G401.6 (cell line): ENCODE data around the gene TADA3.

Source experiments
- FAIRE-seq: peaks from 2 replicates; lab custom pipeline; 2012; peaks lifted over from hg19 to GRCh38; lab: Jason Lieb, UNC

TADA3 gene

DNA sequence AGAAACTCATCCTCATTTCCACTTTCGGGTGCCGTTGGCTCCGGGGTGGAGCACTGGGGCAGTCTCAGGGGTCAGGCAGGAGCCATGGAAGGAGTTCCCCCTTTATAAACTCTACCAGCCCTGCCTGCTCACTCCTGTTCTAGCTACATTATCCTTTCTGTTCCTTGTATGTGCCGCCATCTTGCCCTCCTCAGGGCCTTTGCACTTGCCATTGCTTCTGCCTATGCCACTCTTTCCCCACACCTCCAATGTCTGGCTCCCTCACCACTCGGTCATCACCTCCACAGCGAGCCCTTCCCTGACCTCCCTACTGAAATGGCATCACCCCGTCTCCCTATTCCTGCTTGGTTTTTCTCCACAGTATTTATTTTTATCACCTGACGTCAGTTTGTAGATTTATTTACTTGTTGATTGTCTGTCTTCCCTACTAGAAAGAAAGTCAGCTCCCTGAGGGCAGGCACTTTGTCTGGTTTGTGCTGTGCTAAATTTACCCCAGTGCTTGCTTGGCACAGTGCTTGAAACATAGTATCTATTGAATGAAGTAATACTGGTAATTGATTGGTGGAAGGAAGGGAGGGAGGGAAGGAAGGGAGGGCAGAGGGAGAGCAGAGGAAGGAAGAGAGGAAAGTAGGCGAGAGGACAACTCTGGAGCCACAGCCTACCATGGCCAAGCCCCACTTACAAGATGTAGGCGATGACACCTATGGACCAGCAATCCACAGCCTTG is 31.3 kb downstream of the TADA3 start:
- FAIRE-seq = no peak

DNA sequence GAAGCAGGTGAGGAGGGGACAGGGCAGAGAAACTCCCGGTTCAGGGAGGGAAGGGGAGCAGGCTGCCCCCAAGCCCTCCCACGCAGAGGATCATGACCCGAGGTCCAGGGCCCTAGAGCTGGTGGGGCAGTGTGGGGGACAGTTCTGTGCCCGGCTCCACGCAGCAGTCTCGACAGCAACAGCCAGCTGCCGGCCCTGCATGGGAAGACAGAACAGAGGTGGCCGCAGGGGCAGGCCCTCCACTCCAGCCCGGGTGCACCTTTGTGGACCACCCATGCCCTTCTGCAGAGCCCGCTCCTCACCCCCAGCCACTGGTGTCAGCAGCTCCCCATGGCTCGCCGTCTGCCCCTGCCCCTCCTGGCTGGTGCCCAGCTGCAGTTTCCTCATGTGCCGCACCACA is 34.8 kb downstream of the TADA3 start:
- no peak for FAIRE-seq

DNA sequence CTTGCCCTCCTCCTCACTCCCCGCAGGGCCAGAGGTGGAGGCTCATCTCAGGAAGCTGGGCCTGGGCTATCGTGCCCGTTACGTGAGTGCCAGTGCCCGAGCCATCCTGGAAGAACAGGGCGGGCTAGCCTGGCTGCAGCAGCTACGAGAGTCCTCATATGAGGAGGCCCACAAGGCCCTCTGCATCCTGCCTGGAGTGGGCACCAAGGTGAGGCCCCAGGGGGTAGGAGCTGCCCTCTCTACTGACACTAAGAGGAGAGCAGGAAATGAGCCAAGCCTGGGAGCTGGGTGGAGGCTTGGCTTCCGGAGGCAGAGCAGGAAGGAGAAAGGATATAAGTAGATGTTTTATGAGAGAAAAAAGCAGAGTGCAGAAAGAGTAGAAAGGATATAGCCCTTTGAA is 37.6 kb downstream of the TADA3 start:
- FAIRE-seq = no peak

DNA sequence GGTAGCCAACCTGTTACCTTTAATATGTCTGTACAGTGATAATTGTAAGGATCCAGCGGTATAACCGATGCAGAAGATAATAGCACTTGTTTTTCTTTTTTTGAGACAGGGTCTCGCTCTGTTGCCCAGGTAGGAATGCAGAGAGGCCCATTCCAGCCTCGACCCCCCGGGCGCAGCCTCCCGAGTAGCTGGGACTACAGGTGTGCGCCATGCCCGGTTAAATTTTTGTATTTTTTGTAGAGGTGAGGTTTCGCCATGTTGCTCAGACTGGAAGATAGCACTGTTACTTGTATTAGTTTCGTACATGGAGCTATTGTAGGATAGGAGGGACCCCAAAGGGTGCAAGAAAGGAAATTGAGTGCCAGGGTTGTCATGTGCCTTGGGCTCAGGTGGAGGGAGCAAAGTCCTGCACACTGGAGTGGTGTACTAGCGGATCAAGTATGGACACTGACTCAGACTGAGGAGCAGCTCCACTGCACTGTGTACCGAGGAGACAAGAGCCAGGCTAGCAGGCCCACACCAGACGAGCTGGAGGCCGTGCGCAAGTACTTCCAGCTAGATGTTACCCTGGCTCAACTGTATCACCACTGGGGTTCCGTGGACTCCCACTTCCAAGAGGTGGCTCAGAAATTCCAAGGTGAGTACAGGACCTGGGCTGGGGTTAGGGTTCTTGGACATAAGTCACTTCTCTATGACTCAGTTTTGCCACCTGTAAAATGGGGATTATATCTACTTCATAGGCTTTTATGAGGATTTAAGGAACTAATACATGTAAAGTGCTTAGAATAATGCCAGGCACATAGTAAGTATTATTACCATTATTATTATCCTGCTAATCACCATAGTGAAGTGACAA is 41.5 kb downstream of the TADA3 start:
- FAIRE-seq = no peak

DNA sequence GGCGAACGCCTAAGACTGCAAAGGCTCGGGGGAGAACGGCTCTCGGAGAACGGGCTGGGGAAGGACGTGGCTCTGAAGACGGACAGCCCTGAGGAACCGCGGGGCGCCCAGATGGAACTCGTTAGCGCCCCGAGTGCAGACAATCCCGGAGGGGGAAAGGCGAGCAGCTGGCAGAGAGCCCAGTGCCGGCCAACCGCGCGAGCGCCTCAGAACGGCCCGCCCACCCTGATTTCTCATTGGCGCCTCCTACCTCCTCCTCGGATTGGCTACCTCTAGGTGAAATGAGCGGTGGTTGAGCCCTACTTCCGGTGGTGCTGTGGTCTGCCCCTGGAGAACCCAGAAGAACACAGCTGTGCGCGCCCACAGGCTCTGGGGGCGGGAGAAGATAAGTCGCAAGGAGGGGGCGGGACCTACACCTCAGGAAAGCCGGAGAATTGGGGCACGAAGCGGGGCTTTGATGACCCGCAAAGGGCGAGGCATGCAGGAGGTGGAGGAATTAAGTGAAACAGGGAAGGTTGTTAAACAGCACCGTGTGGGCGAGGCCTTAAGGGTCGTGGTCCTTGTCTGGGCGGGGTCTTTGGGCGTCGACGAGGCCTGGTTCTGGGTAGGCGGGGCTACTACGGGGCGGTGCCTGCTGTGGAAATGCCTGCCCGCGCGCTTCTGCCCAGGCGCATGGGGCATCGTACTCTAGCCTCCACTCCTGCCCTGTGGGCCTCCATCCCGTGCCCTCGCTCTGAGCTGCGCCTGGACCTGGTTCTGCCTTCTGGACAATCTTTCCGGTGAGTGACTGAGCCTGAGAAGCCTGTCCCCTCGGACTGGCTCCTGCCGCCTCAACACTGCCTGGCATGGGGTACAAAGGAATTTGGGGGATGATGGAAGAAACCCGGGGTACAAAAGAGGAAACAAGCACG is 42.4 kb downstream of the TADA3 start, which contains the start of gene OGG1:
TSS of gene OGG1 (plus strand) at position 308 of the 911 bp plus-strand sequence. CDS start at position 643, 335 bp downstream.
- FAIRE-seq = peak; percentile 87

DNA sequence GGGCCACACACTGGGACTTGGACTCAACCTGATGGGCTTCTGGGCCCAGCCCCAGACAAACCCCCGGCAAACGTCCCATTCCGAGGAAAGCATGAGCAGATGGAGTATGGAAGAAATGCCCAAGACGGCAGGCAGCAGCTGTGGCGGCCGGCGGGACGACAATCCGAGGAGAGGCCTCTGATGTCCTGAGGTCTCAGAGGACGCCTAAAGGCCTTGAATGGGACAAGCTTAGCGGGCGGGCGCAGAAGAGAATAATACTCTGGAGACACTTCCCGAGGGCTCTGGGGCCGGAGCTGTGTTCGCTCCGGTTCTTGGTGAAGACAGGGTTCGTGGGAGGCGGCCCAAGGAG is 43.0 kb downstream of the TADA3 start:
- no peak for FAIRE-seq

DNA sequence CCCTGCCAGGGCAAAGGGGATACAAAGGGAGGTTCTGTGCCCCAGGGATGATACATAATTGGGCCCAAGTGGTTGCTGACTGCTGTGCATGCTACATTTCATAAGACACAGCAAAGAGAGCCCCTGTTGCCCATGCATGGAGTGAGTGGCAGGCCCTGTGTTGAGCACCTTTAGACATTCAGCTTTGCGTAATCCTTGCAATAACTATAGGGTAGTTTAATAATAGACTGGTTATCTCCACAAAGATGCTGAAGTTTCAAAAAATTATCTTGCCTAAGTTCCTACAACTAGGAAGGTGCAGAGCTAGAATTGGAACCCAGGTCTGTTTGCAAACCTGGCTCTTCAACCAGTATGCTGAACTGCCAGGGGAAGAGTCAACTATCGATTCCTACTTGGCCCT is 44.2 kb downstream of the TADA3 start:
- FAIRE-seq = no peak

DNA sequence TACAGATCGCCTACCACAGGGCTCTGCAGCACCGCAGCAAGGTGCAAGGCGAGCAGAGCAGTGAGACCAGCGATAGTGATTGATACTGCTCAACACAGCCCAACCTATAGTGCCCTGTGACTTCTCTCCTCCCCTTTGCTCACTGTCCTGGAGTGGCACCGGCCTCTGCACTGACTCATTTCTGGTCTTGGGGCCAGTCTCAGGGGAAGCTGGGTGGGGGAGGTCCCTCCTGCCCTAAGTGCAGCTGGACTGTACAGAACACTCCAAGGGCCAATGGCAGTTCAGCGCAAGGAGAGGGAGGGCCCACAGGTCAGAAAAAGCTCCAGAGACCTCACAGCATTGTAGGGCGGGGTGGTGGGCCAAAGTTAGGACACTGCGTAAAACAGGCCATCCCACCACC is 45.0 kb downstream of the TADA3 start:
- no peak for FAIRE-seq

DNA sequence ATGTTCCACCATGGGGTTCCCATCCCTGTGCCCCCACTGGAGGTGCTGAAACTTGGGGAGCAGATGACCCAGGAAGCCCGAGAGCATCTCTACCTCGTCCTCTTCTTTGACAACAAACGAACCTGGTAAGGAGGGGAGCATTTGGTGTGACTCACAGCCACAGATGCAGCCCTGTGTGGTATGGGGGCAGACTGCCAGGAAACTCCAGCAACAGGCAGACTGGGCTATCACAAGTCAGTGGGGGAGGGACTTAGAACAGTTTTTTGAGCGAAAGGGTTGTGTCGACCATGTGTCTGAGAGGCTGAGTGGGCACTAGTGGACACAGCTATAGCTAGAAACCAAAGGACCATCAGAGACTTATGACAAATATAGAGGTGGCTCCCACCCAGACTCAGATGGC is 45.9 kb downstream of the TADA3 start:
- FAIRE-seq = no peak

DNA sequence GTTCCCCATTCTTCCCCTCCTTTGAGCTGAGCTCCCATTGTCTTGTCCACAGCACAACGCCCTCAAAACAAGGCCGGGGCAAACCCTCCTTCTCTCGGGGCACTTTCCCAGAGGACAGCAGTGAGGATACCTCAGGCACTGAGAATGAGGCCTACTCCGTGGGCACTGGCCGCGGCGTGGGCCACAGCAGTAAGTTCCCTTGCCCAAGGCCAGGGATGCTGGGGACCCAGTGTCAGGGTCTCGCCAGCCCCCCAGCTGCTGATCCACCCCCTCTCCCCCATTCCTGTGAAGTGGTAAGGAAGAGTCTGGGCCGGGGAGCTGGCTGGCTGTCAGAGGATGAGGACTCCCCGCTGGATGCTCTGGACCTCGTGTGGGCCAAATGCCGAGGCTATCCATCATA is 46.8 kb downstream of the TADA3 start:
- no peak for FAIRE-seq

DNA sequence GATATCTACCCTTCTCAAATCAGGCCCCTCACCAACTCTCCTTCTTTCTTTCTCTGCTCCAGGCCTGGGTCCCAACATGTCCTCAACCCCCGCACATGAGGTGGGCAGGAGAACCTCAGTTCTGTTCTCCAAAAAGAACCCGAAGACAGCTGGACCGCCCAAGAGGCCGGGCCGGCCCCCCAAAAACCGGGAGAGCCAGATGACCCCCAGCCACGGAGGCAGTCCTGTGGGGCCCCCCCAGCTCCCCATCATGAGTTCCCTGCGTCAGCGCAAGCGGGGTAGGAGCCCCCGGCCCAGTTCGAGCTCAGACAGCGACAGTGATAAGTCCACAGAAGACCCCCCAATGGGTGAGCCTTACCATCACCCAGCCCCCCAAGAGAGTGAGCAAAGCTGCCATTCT is 48.1 kb downstream of the TADA3 start:
- no peak for FAIRE-seq

DNA sequence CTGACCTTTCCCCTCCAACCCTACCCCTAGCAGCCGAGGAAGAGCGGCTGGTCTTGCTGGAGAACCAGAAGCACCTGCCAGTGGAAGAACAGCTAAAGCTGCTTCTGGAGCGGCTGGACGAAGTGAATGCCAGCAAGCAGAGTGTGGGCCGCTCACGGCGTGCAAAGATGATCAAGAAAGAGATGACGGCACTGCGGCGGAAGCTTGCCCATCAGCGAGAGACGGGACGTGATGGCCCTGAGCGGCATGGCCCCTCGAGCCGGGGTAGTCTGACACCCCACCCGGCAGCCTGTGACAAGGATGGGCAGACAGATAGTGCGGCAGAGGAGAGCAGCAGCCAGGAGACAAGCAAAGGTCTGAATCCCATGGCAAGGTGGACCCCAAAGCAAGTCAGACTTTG is 48.7 kb downstream of the TADA3 start:
- FAIRE-seq = no peak

DNA sequence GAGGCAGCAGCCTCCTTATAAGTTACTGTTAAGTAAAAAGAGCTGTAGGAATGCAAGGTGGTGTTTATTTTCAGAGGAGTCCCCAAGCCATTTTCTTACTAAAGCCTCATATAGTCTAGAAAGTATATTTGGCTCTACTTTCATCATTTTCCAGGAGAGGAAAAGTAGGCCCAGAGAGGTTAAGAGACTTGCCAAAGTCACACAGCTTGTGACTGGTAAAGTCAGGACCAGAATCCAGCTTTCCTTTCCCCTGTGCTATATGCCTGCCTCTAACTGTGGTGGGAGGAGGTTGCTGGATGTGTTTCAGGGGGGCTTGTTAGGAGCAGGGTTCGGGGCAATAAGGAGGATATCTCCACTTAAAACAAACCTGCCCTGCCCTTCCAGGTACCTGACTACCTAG is 49.7 kb downstream of the TADA3 start:
- FAIRE-seq = no peak

DNA sequence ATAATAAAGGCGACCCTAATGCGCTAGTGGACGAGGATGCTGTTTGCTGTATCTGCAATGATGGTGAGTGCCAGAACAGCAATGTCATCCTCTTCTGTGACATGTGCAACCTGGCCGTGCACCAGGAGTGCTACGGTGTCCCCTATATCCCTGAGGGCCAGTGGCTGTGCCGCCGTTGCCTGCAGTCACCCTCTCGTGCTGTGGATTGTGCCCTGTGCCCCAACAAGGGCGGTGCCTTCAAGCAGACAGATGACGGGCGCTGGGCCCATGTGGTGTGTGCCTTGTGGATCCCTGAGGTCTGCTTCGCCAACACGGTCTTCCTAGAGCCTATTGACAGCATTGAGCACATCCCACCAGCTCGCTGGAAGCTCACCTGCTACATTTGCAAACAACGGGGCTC is 53.1 kb downstream of the TADA3 start:
- no peak for FAIRE-seq

DNA sequence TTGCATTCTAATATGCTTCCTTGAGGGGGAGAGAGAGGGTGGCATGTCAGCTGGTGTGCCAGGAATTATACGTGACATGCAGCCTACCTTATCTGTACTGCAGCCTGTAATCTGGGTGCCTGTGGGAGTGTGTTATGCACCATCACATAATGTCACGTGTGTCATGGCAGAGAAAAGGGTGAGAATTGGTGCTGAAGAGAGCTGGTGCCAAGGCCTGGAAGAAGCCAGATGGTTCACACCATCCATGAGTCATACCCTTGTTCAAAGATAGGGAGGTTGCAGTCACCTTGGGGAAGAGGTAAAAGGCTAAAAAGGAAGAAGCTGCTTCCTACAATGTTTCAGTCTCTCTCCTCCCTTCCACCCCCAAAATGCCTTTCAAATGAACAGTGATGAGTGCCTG is 55.4 kb downstream of the TADA3 start:
- no peak for FAIRE-seq

DNA sequence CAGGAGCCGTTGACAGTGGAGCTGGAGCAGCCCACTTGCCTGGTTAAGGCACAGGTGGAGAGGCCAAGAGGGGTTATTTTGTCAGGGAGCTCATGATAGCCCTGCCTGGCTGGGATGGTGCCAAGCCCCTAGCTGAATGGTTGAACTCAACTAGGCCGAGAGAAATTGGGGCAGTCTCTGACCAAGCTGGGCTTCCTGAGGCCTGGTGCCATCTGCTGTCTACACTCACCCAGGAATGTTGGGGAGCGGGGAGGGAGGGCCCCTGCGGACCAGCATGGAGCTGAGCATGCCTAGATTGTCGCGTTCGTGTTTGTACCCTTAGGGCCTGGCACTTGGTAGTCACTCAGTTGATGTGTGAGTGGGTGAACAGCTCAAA is 59.5 kb downstream of the TADA3 start:
- no peak for FAIRE-seq

DNA sequence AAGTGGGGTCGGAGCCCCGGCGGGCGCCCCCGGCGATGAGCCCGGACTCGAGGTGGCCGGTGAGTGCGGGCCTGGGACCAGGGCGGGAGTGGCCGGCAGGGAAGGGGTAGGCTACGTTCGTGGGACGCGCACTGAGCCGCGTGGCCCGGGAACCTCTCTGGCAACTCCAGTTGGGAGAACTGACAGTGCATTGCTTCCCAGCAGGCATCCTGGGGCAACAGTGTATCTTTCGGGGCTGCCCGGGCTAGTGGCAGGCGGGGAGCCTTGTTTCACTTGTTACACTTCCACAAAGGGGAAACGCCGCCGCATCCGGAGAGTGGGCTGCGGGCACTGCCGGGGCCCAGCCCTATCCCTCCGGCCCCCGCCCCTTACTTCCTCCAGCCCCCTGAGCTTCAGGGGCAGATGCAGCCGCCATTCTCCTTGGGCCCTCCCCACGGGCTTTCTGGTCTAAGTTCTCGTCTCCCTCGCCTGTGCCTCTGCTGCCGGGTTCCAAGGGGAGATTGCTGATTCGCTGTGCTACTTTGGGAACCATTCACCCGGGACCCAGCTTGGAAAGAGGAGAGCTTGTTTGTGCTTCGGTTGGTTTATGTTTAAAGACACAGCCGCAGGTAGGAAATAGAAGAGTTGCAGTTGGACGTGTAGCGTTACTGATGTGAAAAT is 60.1 kb downstream of the TADA3 start:
- FAIRE-seq = no peak

DNA sequence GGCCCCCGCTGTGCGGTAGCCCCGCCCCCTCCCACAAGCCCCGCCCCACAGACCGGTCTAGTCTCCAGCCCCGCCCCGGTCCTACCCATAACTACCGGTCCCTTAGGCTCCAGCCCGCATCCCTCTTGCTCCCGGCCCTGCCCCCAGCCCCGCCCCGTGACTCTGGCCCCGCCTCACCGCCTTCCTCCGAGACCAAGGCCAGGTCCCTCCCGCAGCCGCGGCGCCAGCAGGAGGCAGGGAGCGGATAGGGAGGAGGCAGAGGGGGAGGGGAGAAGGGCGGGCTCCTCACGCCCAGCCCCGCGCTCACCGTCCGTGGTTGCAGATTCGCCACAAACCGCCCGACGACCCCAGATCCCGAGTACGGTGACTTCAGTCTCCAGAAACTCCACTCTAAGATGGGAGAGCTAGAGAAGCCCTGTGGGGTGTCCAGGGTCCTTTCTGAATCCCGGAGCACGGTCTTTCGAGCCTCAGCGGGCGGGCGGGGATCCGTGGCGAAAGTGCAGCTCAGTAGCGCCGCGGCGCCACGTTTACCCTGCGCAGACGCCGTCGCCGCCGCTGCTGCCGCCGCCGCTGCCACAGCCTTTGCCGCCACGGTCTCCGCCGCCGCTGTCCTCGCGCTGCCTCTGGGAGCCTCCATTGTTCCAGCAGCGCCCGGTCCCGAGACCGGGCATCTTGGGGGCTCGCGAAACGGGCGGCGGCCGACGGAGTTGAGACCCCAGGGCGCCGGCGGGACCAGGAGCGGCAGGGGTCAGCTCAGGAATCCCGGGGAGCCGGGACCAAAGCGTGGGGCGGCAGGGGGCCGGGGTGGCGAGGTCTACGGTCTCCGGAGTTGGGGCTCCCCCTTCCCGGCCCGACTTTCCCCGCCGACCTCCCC is 60.8 kb downstream of the TADA3 start, which contains the start of gene BRPF1:
TSS of gene BRPF1 (plus strand) at position 530 of the 874 bp plus-strand sequence. CDS start 2,406 bp downstream, outside the sequence.
- peak; percentile 41 for FAIRE-seq

DNA sequence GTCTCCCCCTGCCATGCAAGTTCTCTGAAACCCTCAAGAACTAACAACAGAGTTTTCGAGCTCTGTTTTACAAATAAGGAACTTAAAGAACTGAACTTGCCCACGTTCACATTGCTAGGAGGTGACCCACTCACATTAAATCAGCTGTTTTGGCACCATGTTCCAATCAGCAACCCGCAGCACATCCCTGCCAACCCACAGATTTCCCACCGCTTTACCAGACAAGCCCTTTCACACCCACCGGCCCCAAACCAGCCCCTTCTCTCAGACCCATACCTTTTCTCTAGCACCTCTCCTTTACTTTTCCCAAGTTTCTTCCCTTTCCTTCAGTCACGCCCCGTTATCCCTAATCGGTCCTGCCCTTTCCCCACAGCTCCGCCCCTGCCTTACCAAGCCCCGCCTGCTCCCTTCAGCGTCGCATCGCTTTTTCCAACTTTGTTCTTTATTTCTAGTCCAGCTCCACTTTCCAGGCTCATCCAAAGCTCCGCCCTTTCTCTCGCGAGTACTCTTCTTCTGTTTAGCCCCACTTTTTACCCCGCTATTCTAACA is 61.5 kb downstream of the TADA3 start:
- peak; percentile 70 for FAIRE-seq
